Mucosa of descending colon (tissue), 3 donors: ENCODE results near the gene SLC2A10. TPM values are rescaled to one million over a fixed set of nuclear protein-coding genes. Genes with fewer than 3 reads are reported as not detected.
A peak's percentile ranks its signal among the peaks of the same experiment; 100 is the strongest.

Source experiments
- ATAC-seq: fragments of 200-7000 bp; cut with Tn5 transposase; one replicate; pipeline ENCODE4 v1.9.1; 2020; ENCODE audit warnings: mild to moderate bottlenecking, moderate library complexity
- DNase-seq, 3 donors: peaks; one replicate each; pipeline ENCODE4 v3.0.0-alpha.2; 2020
- H3K36me3 ChIP-seq: fragments of 200-600 bp; one replicate; pipeline ENCODE4 v1.8.0; 2021; ENCODE audit warnings: low read depth, mild to moderate bottlenecking
- H3K4me1 ChIP-seq: fragments of 200-600 bp; one replicate; pipeline ENCODE4 v1.8.0; 2021; ENCODE audit warnings: low read depth, mild to moderate bottlenecking
- H3K4me3 ChIP-seq: fragments of 200-600 bp; one replicate; pipeline ENCODE4 v1.8.0; 2021; ENCODE audit warnings: mild to moderate bottlenecking
- H3K9me3 ChIP-seq: fragments of 200-600 bp; one replicate; pipeline ENCODE4 v1.8.0; 2021; ENCODE audit warnings: mild to moderate bottlenecking
- CTCF ChIP-seq: fragments of 200-600 bp; IDR thresholded peaks from one replicate; pipeline ENCODE4 v1.8.0; 2022; ENCODE audit warnings: antibody characterized with exemption, mild to moderate bottlenecking
- intact Hi-C, 2 donors: fragments of 100-400 bp; cut with DNase I in 1 of 2; cut with micrococcal nuclease in 1 of 2; formaldehyde crosslinking; loops; one replicate each; pipeline versions ENCODE4 v1.11.0 to v1.11.1; 2022; cut with DNase I, micrococcal nuclease
- total RNA-seq, 3 donors: library from RNA; stranded (reverse); fragmentation: NEBNext Ultra II Directional in 2 of 3; extraction: Animal tissue kit (Norgen Biotek cat#: 25700) in 2 of 3; gene quantifications; one replicate each; pipeline versions ENCODE4 v1.2.1 to v1.2.4, GENCODE V29; 2021 to 2023
- donor health status: DM: no; HTN: no; CAD: no; lungs with moderate emphysema.
- donor health status: DM: no; HTN: no; CAD: no.
- donor health status: DM: no; HTN: yes; CAD: no.

Gene SLC2A10
- total RNA-seq, 3 donors from 2014 or later = 13.4 to 37.5 (median 26.3) TPM

GRCh38 chr20:46698788-46699187, 10.7 kb upstream of the SLC2A10 start:
- ATAC-seq (no peak), DNase-seq (no peak)
- no peaks in the 10 kb centered on the region for H3K4me1 ChIP-seq
- H3K36me3 ChIP-seq = no peaks in the 10 kb centered on the region
- H3K9me3 ChIP-seq = no peaks in the 10 kb centered on the region
- TF ChIP-seq CTCF = no peak
- H3K4me3 ChIP-seq = no peak overlapping the region
- intact Hi-C loops = no loop called here

- no peak for TF ChIP-seq CTCF
- H3K4me3 ChIP-seq = no peak overlapping the region
- intact Hi-C loops = no loop called here
- ATAC-seq = peak; percentile 73
- H3K36me3 ChIP-seq = no peaks in the 10 kb centered on the region
- no peak for DNase-seq
- no peaks in the 10 kb centered on the region for H3K4me1 ChIP-seq
- no peaks in the 10 kb centered on the region for H3K9me3 ChIP-seq
Measured at GRCh38 chr20:46699651-46700359, 9.6 kb upstream of the SLC2A10 start.

GRCh38 chr20:46700481-46700880, 9.0 kb upstream of the SLC2A10 start:
- no peak for DNase-seq

GRCh38 chr20:46701057-46701456, 8.4 kb upstream of the SLC2A10 start:
- intact Hi-C loops = no loop called here
- DNase-seq (no peak), ATAC-seq (no peak)
- no peak for TF ChIP-seq CTCF
- Histone ChIP-seq H3K4me3 (no peak overlapping the region), H3K36me3 (no peaks in the 10 kb centered on the region), H3K9me3 (no peaks in the 10 kb centered on the region), H3K4me1 (no peaks in the 10 kb centered on the region)

More at GRCh38 chr20:46700481-46700880, 9.0 kb upstream of the SLC2A10 start:
- no peaks in the 10 kb centered on the region for H3K9me3 ChIP-seq
- no peak overlapping the region for H3K4me3 ChIP-seq
- ATAC-seq = no peak
- no peaks in the 10 kb centered on the region for H3K36me3 ChIP-seq
- no peak for TF ChIP-seq CTCF
- no peaks in the 10 kb centered on the region for H3K4me1 ChIP-seq
- intact Hi-C loops = no loop called here

- intact Hi-C loops = no loop called here
- no peak for TF ChIP-seq CTCF
- H3K36me3 ChIP-seq = no peaks in the 10 kb centered on the region
- no peaks in the 10 kb centered on the region for H3K9me3 ChIP-seq
- DNase-seq (no peak), ATAC-seq (no peak)
- no peaks in the 10 kb centered on the region for H3K4me1 ChIP-seq
- no peak overlapping the region for H3K4me3 ChIP-seq
Measured at GRCh38 chr20:46701556-46701955, 7.9 kb upstream of the SLC2A10 start.

- H3K9me3 ChIP-seq = no peaks in the 10 kb centered on the region
- ATAC-seq (no peak), DNase-seq (no peak)
- H3K36me3 ChIP-seq = no peaks in the 10 kb centered on the region
- no peak overlapping the region for H3K4me3 ChIP-seq
- no peak for TF ChIP-seq CTCF
- intact Hi-C loops = no loop called here
- H3K4me1 ChIP-seq = no peaks in the 10 kb centered on the region
Measured at GRCh38 chr20:46701986-46702385, 7.5 kb upstream of the SLC2A10 start.
